Activated CD4-positive, alpha-beta memory T cell treated with anti-CD3 and anti-CD28 coated beads for 36 hours (primary cell): Measurements from ENCODE around the gene MCM5. TPM values are rescaled to one million over a fixed set of nuclear protein-coding genes. Genes with fewer than 3 reads are reported as not detected.
"Not testable (repeated sequence)": the region's sequence is repeated elsewhere in the genome, so short reads cannot be mapped to it uniquely, and the experiment has no call there.

ENCODE experiments used
- CTCF ChIA-PET: fragments of 350-600 bp; sonication (Branson Sonifier 250); formaldehyde crosslinking; loops from one replicate; lab custom pipeline; 2021; ENCODE audit warnings: antibody characterized with exemption, inconsistent platforms; lab: Charles Lee
- POLR2A ChIA-PET: fragments of 350-600 bp; sonication (Branson Sonifier 250); formaldehyde crosslinking; loops from one replicate; lab custom pipeline; 2021; ENCODE audit warnings: antibody characterized with exemption; lab: Charles Lee
- DNase-seq: peaks from one replicate; pipeline ENCODE4 v3.0.0-alpha.2; 2020
- H3K27ac Mint-ChIP-seq: one replicate; pipeline ENCODE4 v1.8.0; 2021; ENCODE audit warnings: mixed read lengths
- H3K27me3 Mint-ChIP-seq: one replicate; pipeline ENCODE4 v1.8.0; 2021; ENCODE audit warnings: mixed read lengths
- H3K36me3 Mint-ChIP-seq: one replicate; pipeline ENCODE4 v1.8.0; 2021; ENCODE audit warnings: mixed read lengths
- H3K4me1 Mint-ChIP-seq: one replicate; pipeline ENCODE4 v1.8.0; 2021; ENCODE audit warnings: low read depth, mixed read lengths
- H3K4me3 Mint-ChIP-seq: one replicate; pipeline ENCODE4 v1.8.0; 2021; ENCODE audit warnings: mild to moderate bottlenecking, mixed read lengths
- H3K9me3 Mint-ChIP-seq: one replicate; pipeline ENCODE4 v1.8.0; 2021; ENCODE audit warnings: mixed read lengths
- intact Hi-C: fragments of 100-400 bp; cut with micrococcal nuclease; formaldehyde crosslinking; loops from one replicate; pipeline ENCODE4 v1.15.1; 2023
- total RNA-seq, 2 experiments: library from RNA; stranded (reverse); gene quantifications; one replicate each; pipeline ENCODE4 v1.2.3, GENCODE V29; 2021

The MCM5 gene
- total RNA-seq, 2 experiments from 2014 or later: 265 to 266 TPM

GRCh38 chr22:35436421-35436820, 36.5 kb downstream of the MCM5 start:
- H3K9me3 Mint-ChIP-seq: peaks cover 13% of the 10 kb centered on the region
- no peaks in the 10 kb centered on the region for H3K4me1 Mint-ChIP-seq
- no peak overlapping the region for H3K4me3 Mint-ChIP-seq
- no peak overlapping the region for H3K27ac Mint-ChIP-seq
- H3K27me3 Mint-ChIP-seq: no peaks in the 10 kb centered on the region
- intact Hi-C loops: no loop called here
- CTCF ChIA-PET: no interaction called here
- peaks cover 61% of the 10 kb centered on the region for H3K36me3 Mint-ChIP-seq
- DNase-seq: no peak
- POLR2A ChIA-PET: no interaction called here

- H3K9me3 Mint-ChIP-seq: peaks cover 9% of the 10 kb centered on the region
- H3K36me3 Mint-ChIP-seq: peaks cover 54% of the 10 kb centered on the region
- POLR2A ChIA-PET: no interaction called here
- no peak overlapping the region for H3K4me3 Mint-ChIP-seq
- peak; percentile 26 for DNase-seq
- no peaks in the 10 kb centered on the region for H3K4me1 Mint-ChIP-seq
- no peak overlapping the region for H3K27ac Mint-ChIP-seq
- intact Hi-C loops: no loop called here
- H3K27me3 Mint-ChIP-seq: no peaks in the 10 kb centered on the region
- CTCF ChIA-PET: no interaction called here
Observed at GRCh38 chr22:35437049-35437448, 37.1 kb downstream of the MCM5 start.

GRCh38 chr22:35438673-35439364, 38.9 kb downstream of the MCM5 start:
- H3K9me3 Mint-ChIP-seq, H3K27ac Mint-ChIP-seq, POLR2A ChIA-PET, CTCF ChIA-PET, H3K27me3 Mint-ChIP-seq, DNase-seq, H3K4me3 Mint-ChIP-seq, intact Hi-C loops, H3K4me1 Mint-ChIP-seq: not testable (repeated sequence)
- peaks cover 39% of the 10 kb centered on the region for H3K36me3 Mint-ChIP-seq

GRCh38 chr22:35439365-35439717, 39.4 kb downstream of the MCM5 start:
- Mint-ChIP-seq H3K4me3 (no peak overlapping the region), H3K4me1 (no peaks in the 10 kb centered on the region), H3K27ac (no peak overlapping the region), H3K9me3 (no peaks in the 10 kb centered on the region), H3K27me3 (no peaks in the 10 kb centered on the region), H3K36me3 (peaks cover 34% of the 10 kb centered on the region)
- intact Hi-C loops: no loop called here
- no peak for DNase-seq
- CTCF ChIA-PET: no interaction called here
- POLR2A ChIA-PET: no interaction called here

GRCh38 chr22:35440129-35440528, 40.2 kb downstream of the MCM5 start:
- peaks cover 31% of the 10 kb centered on the region for H3K36me3 Mint-ChIP-seq
- POLR2A ChIA-PET: no interaction called here
- DNase-seq: no peak
- H3K27ac Mint-ChIP-seq: no peak overlapping the region
- no peaks in the 10 kb centered on the region for H3K9me3 Mint-ChIP-seq
- intact Hi-C loops: no loop called here
- H3K4me3 Mint-ChIP-seq: no peak overlapping the region
- H3K27me3 Mint-ChIP-seq: no peaks in the 10 kb centered on the region
- CTCF ChIA-PET: no interaction called here
- H3K4me1 Mint-ChIP-seq: no peaks in the 10 kb centered on the region

- H3K9me3 Mint-ChIP-seq: no peaks in the 10 kb centered on the region
- CTCF ChIA-PET: no interaction called here
- no peak for DNase-seq
- H3K27ac Mint-ChIP-seq: no peak overlapping the region
- H3K27me3 Mint-ChIP-seq: no peaks in the 10 kb centered on the region
- intact Hi-C loops: no loop called here
- no peak overlapping the region for H3K4me3 Mint-ChIP-seq
- peaks cover 35% of the 10 kb centered on the region for H3K36me3 Mint-ChIP-seq
- H3K4me1 Mint-ChIP-seq: no peaks in the 10 kb centered on the region
- POLR2A ChIA-PET: no interaction called here
Observed at GRCh38 chr22:35441489-35442100, 41.7 kb downstream of the MCM5 start.

GRCh38 chr22:35442471-35442870, 42.5 kb downstream of the MCM5 start:
- Mint-ChIP-seq H3K4me1 (no peaks in the 10 kb centered on the region), H3K27ac (no peak overlapping the region), H3K36me3 (peaks cover 27% of the 10 kb centered on the region), H3K27me3 (no peaks in the 10 kb centered on the region), H3K9me3 (no peaks in the 10 kb centered on the region), H3K4me3 (no peak overlapping the region)
- DNase-seq: no peak
- POLR2A ChIA-PET: no interaction called here
- intact Hi-C loops: no loop called here
- CTCF ChIA-PET: no interaction called here

GRCh38 chr22:35443338-35443737, 43.4 kb downstream of the MCM5 start:
- Mint-ChIP-seq H3K9me3 (no peaks in the 10 kb centered on the region), H3K4me3 (no peak overlapping the region), H3K4me1 (peaks cover 6% of the 10 kb centered on the region), H3K27ac (no peak overlapping the region), H3K27me3 (no peaks in the 10 kb centered on the region), H3K36me3 (peaks cover 22% of the 10 kb centered on the region)
- no peak for DNase-seq
- CTCF ChIA-PET: no interaction called here
- POLR2A ChIA-PET: no interaction called here
- intact Hi-C loops: no loop called here

- Mint-ChIP-seq H3K4me1 (peaks cover 6% of the 10 kb centered on the region), H3K27me3 (no peaks in the 10 kb centered on the region), H3K9me3 (no peaks in the 10 kb centered on the region), H3K27ac (no peak overlapping the region), H3K36me3 (peaks cover 16% of the 10 kb centered on the region), H3K4me3 (no peak overlapping the region)
- ChIA-PET POLR2A (no interaction called here), CTCF (interaction anchor here (1.3 to 1.4 kb wide), 2 partner anchors 13 to 139 kb away, joined by 3 to 6 read pairs; no protein-coding TSS in a partner anchor)
- intact Hi-C loops: no loop called here
- DNase-seq: no peak
Observed at GRCh38 chr22:35443790-35444684, 44.1 kb downstream of the MCM5 start.

- Mint-ChIP-seq H3K4me1 (peaks cover 6% of the 10 kb centered on the region), H3K4me3 (no peak overlapping the region), H3K36me3 (peaks cover 11% of the 10 kb centered on the region), H3K9me3 (no peaks in the 10 kb centered on the region), H3K27ac (no peak overlapping the region), H3K27me3 (no peaks in the 10 kb centered on the region)
- intact Hi-C loops: no loop called here
- DNase-seq: no peak
- ChIA-PET POLR2A (no interaction called here), CTCF (interaction anchor here (1.3 to 1.4 kb wide), 2 partner anchors 14 to 138 kb away, joined by 3 to 6 read pairs; no protein-coding TSS in a partner anchor)
Observed at GRCh38 chr22:35444685-35445399, 44.9 kb downstream of the MCM5 start.

GRCh38 chr22:35445933-35446332, 46.0 kb downstream of the MCM5 start:
- Mint-ChIP-seq H3K27me3 (no peaks in the 10 kb centered on the region), H3K9me3 (no peaks in the 10 kb centered on the region), H3K36me3 (peaks cover 19% of the 10 kb centered on the region), H3K4me3 (no peak overlapping the region), H3K4me1 (peaks cover 6% of the 10 kb centered on the region), H3K27ac (no peak overlapping the region)
- POLR2A ChIA-PET: no interaction called here
- intact Hi-C loops: no loop called here
- CTCF ChIA-PET: interaction anchor here (1.4 kb wide), 1 partner anchor 15 kb away, joined by 6 read pairs; no protein-coding TSS in a partner anchor
- no peak for DNase-seq

GRCh38 chr22:35446365-35446764, 46.4 kb downstream of the MCM5 start:
- no peak overlapping the region for H3K27ac Mint-ChIP-seq
- H3K4me3 Mint-ChIP-seq: no peak overlapping the region
- no peak for DNase-seq
- no peaks in the 10 kb centered on the region for H3K27me3 Mint-ChIP-seq
- intact Hi-C loops: no loop called here
- H3K4me1 Mint-ChIP-seq: peaks cover 6% of the 10 kb centered on the region
- CTCF ChIA-PET: no interaction called here
- H3K36me3 Mint-ChIP-seq: peaks cover 21% of the 10 kb centered on the region
- POLR2A ChIA-PET: no interaction called here
- H3K9me3 Mint-ChIP-seq: no peaks in the 10 kb centered on the region
